Skeletal muscle satellite cell (primary cell): ENCODE results near the gene JAKMIP1.
"Not testable (repeated sequence)": the region's sequence is repeated elsewhere in the genome, so short reads cannot be mapped to it uniquely, and the experiment has no call there.

Experiments used
- H3K27me3 ChIP-seq: 2 replicates; pipeline ENCODE4 v1.7.0; 2013; ENCODE audit warnings: low read length; ENCODE audit not compliant: control insufficient read depth, insufficient read depth
- H3K36me3 ChIP-seq: 2 replicates; pipeline ENCODE4 v1.7.0; 2013; ENCODE audit warnings: mild to moderate bottlenecking, control low read depth, low read length; ENCODE audit not compliant: insufficient read depth
- H3K4me1 ChIP-seq: 2 replicates; pipeline ENCODE4 v1.7.0; 2013; ENCODE audit warnings: low read length; ENCODE audit not compliant: control insufficient read depth, insufficient read depth
- H3K4me2 ChIP-seq: 2 replicates; pipeline ENCODE4 v1.7.0; 2013; ENCODE audit warnings: mild to moderate bottlenecking, low read length
- H3K4me3 ChIP-seq: 2 replicates; pipeline ENCODE4 v1.7.0; 2013; ENCODE audit warnings: low read length
- H3K9ac ChIP-seq: 2 replicates; pipeline ENCODE4 v1.7.0; 2013; ENCODE audit warnings: mild to moderate bottlenecking, low read depth, low read length, moderate library complexity
- H3K9me3 ChIP-seq: replicated peaks from 2 replicates; pipeline ENCODE4 v1.7.0; 2013; ENCODE audit warnings: mild to moderate bottlenecking, control low read depth, low read length

Gene JAKMIP1

DNA sequence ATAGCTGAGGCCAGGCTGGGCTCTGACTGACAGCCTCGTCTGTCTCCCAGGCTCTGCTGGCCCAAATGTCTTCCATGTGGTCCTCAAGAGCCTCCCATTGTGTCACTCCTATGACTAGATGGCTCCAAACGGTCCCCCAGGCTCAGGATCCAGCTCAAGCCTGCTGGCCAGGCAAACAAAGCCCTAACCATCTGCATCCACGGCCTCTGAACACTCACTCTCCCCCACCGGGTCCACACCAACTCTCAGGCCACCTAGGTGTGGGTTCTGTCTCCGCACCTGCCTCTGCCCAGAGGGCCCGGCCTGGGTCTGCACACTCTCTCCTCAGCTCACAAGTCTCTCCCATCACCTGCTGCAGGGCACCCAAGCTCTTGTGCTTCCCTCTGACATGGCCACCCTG, 52.9 kb downstream of the JAKMIP1 start:
- no peaks in the 10 kb centered on the region for H3K4me1 ChIP-seq
- no peaks in the 10 kb centered on the region for H3K9me3 ChIP-seq
- no peaks in the 10 kb centered on the region for H3K36me3 ChIP-seq
- no peak overlapping the region for H3K4me2 ChIP-seq
- H3K27me3 ChIP-seq, result no peaks in the 10 kb centered on the region
- no peak overlapping the region for H3K9ac ChIP-seq
- H3K4me3 ChIP-seq, result no peak overlapping the region

DNA sequence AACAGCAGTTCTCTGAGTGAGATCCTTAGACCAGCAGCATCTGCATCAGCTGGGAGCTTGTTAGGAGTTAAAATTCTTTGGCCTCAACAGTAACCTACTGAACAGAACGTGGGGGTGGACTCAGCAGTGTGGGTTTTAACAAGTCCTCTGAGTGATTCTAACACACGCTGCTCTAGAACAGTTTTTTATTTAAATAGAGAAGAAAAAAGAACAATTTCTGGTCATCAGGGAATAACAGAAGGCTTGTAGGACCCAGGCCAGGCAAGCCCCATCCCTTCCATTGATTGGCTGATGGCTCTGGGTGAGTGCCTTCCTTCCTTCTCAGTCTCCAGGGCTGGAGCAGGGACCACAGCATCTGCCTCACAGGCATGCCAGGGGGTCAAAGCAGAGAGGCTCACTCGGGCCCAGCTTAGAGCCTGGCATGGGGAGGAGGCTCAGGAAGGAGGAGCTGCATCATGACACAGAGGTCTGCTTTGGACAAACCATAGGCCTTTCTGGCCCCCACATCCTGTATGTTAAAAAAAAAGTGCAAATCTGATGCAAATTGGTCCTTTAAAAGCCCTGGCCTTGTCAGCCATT, 56.7 kb downstream of the JAKMIP1 start:
- no peak overlapping the region for H3K4me2 ChIP-seq
- H3K27me3 ChIP-seq, result no peaks in the 10 kb centered on the region
- no peak overlapping the region for H3K9ac ChIP-seq
- no peaks in the 10 kb centered on the region for H3K4me1 ChIP-seq
- H3K4me3 ChIP-seq, result no peak overlapping the region
- H3K9me3 ChIP-seq, result no peaks in the 10 kb centered on the region
- H3K36me3 ChIP-seq, result no peaks in the 10 kb centered on the region

DNA sequence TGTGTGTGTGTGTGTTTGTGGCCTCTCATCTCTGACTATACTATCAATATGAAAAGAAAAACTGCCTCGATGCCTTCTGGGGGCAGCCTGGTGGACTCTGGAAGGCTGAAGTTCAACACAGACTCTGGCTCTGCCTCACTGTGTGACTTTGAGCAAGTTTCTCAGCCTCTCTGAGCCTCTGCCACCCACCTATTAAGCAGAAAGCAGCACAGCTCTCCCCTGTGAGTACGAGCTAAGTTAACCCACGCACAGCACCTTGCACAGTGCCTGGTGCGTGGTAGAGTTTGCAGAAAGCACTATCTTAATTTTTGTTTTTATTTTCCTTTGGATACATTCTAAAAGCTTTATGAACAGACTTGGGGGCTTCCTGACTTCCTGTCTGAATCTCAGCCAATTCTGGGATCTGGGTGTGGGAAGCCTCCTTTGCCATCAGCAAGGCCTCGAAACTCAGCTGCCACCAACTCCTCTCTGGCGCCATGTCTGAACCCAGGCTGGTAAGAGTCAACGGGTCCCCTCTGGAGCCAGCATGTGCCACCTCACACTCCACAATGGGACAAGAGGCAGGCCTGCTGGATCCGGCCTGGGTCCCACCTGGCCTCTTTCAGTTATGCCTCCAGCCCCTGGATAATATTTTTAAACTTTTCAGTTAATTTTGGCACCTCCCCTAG, 57.3 kb downstream of the JAKMIP1 start:
- Histone ChIP-seq H3K27me3 (no peaks in the 10 kb centered on the region), H3K4me3 (no peak overlapping the region), H3K4me2 (no peak overlapping the region), H3K4me1 (no peaks in the 10 kb centered on the region), H3K36me3 (no peaks in the 10 kb centered on the region), H3K9ac (no peak overlapping the region), H3K9me3 (no peaks in the 10 kb centered on the region)

DNA sequence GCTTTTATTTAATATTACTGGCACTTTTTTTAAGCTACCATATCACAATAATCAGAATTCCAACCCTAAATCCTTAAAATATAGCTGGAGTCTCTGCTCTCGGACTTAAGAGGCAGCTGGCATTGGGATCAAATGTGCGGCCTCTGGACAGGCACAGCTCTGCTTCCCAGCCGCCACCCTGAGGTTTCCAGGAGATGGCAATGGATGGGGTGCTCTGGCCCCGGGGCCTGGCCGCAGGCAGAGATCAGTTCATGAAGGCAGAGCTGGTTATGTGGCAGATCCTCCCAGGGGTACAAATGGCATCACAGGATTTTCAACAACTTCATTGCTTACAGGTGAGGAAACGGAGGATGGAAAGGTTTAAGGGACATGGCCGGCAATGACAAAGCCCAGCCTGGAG, 57.8 kb downstream of the JAKMIP1 start:
- no peaks in the 10 kb centered on the region for H3K9me3 ChIP-seq

DNA sequence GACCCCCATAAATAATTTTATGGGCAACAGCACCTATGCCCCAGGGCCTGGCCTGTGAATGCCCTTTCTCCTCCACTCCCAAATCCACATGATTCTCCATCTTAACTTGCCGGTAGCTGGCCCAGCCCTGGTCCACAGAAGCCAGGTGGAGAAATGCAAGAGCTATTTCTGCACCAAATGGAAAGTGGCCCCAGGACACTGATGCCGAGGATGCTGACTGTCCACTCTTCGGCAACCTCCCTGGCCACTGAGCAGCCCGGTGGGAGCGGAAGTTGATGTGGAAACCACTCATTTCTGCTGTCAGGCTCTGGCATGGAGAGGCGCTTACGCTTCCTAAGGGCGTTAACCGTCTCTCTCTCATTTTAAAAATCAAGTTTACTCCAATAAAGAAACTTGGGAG, 58.8 kb downstream of the JAKMIP1 start:
- Histone ChIP-seq H3K4me2 (no peak overlapping the region), H3K27me3 (no peaks in the 10 kb centered on the region), H3K9me3 (no peaks in the 10 kb centered on the region), H3K9ac (no peak overlapping the region), H3K4me3 (no peak overlapping the region), H3K36me3 (no peaks in the 10 kb centered on the region), H3K4me1 (no peaks in the 10 kb centered on the region)

More for the DNA sequence above, 57.8 kb downstream of the JAKMIP1 start:
- no peak overlapping the region for H3K4me3 ChIP-seq
- H3K36me3 ChIP-seq, result no peaks in the 10 kb centered on the region
- H3K4me1 ChIP-seq, result no peaks in the 10 kb centered on the region
- no peak overlapping the region for H3K4me2 ChIP-seq
- H3K27me3 ChIP-seq, result no peaks in the 10 kb centered on the region
- no peak overlapping the region for H3K9ac ChIP-seq

DNA sequence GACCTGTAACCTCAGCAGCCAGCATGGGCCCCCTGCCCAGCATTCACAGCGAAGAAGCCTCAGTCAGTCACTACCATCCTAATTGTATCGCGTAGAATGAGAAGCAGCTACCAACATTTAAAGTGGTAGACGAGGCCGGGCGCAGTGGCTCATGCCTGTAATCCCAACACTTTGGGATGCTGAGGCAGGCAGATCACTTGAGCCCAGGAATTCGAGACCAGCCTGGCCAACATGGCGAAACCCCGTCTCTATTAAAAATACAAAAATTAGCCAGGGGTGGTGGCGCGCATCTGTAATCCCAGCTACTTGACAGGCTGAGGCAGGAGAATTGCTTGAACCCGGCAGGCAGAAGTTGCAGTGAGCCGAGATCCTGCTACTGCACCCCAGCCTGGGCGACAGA, 59.3 kb downstream of the JAKMIP1 start:
- not testable (repeated sequence) for H3K27me3 ChIP-seq, H3K36me3 ChIP-seq, H3K9ac ChIP-seq, H3K4me3 ChIP-seq, H3K9me3 ChIP-seq, H3K4me1 ChIP-seq, H3K4me2 ChIP-seq

DNA sequence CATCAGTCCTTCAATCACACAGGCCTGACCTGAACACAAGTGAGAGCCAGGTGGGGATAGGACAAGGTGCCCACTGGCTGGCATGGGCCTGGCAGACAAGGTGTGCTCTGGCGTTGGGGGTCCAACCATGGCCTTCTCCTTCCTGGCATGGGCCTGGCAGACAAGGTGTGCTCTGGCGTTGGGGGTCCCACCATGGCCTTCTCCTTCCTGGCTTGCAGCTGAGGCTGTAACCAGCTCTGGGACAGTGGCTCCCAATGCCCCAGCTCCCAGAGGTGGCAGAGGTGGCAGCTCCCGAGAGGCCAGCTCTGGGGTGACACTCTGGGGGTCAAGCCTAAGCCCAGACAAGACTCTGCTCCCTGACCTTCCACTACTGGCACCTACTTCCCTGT, 62.6 kb downstream of the JAKMIP1 start:
- H3K4me1 ChIP-seq, result no peaks in the 10 kb centered on the region

DNA sequence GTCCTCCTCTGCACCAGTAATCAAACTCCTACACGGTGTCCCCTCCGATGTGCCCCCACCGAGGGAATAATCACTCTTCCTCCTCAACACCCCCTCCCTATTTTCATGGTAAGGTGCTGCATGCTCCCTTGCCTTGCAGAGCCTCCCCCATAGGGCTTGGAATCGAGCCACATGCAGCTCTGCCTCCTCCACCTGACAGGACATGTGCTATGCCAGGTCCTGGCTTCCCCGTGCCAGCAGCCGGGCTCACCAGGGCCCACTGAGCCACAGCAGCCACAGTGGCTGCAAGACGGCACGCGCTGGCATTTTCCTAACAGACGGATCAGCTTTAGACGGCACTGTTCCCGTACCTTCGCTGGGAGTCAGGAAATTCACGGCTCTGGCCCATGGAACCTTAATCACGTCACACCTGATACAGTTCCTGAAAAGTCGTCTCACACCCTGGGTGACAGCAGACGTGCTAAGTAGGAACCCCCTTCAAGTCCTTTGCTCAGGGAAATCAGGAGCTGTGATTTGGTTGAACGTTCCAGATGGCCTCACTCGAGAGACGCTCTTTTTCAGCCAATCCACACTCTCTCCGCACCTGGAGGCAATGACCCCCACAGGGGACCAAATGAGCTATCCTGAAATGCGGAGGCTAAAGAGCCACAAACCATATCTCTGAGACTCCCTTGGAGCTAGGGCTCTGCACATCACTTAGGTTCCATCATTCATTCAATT, 63.2 kb downstream of the JAKMIP1 start:
- no peak overlapping the region for H3K4me2 ChIP-seq
- H3K36me3 ChIP-seq, result no peaks in the 10 kb centered on the region
- H3K9me3 ChIP-seq, result peaks cover 2% of the 10 kb centered on the region
- no peak overlapping the region for H3K4me3 ChIP-seq
- no peaks in the 10 kb centered on the region for H3K27me3 ChIP-seq
- H3K4me1 ChIP-seq, result no peaks in the 10 kb centered on the region
- no peak overlapping the region for H3K9ac ChIP-seq

More for the DNA sequence above, 62.6 kb downstream of the JAKMIP1 start:
- H3K4me2 ChIP-seq, result no peak overlapping the region
- H3K4me3 ChIP-seq, result no peak overlapping the region
- no peaks in the 10 kb centered on the region for H3K27me3 ChIP-seq
- H3K36me3 ChIP-seq, result no peaks in the 10 kb centered on the region
- peaks cover 2% of the 10 kb centered on the region for H3K9me3 ChIP-seq
- no peak overlapping the region for H3K9ac ChIP-seq

DNA sequence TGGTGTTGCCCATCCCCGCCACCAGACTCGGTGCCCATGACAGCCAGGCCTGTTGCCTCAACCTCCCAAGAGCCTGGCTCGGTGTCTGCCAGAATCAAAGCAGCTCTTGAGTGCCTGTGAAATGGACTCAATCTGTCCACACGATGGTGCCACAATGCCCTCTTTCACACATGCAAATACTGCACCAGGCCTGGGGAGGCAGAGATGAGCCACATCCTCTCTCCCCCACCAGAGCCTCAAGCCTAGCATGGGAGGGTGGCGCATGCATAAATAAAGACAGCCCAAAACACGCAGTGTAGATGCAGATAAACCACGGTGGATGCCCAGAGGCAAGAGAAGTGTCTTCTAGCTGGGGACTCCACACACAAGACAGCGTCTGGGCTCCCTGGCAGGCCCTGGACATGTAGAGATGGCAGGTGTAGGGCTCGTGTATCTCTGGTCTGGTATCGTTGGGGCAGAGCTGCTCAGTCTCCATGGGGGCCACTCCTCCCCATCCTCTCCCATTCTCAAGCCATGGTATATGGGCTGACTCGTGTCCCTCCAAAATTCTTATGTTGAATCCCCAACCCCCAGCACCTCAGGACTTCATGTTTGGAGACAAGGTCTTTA, 65.6 kb downstream of the JAKMIP1 start:
- no peak overlapping the region for H3K4me2 ChIP-seq
- H3K27me3 ChIP-seq, result no peaks in the 10 kb centered on the region
- no peak overlapping the region for H3K4me3 ChIP-seq
- no peaks in the 10 kb centered on the region for H3K4me1 ChIP-seq
- H3K36me3 ChIP-seq, result no peaks in the 10 kb centered on the region
- H3K9ac ChIP-seq, result no peak overlapping the region
- peaks cover 2% of the 10 kb centered on the region for H3K9me3 ChIP-seq

DNA sequence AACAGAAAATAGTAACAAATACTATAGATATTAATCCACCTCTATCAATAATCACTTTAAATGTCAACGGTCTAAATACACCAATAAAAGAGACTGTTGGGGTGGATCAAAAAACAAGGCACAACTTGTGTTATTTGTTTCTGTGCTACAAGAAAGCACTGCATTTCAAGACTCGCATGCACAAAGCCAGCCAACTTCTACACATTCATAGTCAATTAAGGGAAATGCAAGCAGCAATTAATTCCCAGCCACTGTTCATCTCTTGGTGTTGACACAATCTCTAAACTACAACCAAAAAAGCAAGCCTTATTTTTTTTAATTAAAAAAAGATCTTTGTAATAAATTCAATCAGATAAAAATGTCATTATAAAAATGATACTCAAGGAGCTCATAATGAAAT, 67.6 kb downstream of the JAKMIP1 start:
- Histone ChIP-seq H3K4me2 (no peak overlapping the region), H3K9ac (no peak overlapping the region), H3K36me3 (no peaks in the 10 kb centered on the region), H3K4me3 (no peak overlapping the region), H3K4me1 (no peaks in the 10 kb centered on the region), H3K27me3 (no peaks in the 10 kb centered on the region), H3K9me3 (peaks cover 2% of the 10 kb centered on the region)

DNA sequence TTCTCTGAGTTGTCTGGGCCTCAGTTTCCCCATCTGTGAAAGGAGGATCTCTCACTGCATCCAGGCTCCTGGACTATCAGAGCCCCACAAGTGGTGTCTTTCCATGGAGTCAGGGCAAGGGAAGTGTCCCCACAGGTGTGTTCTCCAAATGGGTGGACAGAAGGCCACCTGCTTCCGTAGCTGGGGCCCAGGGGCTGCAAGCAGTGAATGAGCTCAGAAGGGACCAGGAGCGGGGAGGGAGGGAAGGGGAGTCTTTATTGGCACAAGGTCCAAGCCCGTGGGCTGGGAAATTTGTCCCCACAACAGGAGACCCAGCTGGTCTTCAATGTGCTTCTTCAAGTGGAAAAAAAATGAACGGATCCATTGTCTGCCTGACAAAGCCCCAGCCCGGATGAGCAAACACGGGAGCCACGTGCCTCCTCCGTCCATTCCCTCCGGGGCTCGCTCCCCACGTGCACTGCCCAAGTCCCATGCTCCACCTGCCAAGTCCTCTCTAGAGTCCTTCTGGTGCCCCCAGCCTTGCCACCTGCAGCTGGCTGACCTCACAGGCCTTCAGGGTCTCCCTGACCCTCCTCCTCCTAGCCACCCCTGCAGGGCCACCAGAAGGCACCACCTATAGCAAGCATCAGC, 72.0 kb downstream of the JAKMIP1 start:
- no peaks in the 10 kb centered on the region for H3K9me3 ChIP-seq
- H3K4me3 ChIP-seq, result no peak overlapping the region
- H3K9ac ChIP-seq, result no peak overlapping the region
- no peaks in the 10 kb centered on the region for H3K27me3 ChIP-seq
- H3K4me2 ChIP-seq, result no peak overlapping the region
- no peaks in the 10 kb centered on the region for H3K4me1 ChIP-seq
- no peaks in the 10 kb centered on the region for H3K36me3 ChIP-seq
